ENCODE data around the gene SLC2A3.
A peak's percentile ranks its signal among the peaks of the same experiment; 100 is the strongest.
"Not testable (repeated sequence)": the region's sequence is repeated elsewhere in the genome, so short reads cannot be mapped to it uniquely, and the experiment has no call there.

SLC2A3 gene

GRCh38 chr12:7935590-7936581 lies at the start of gene SLC2A3:
TSS of gene SLC2A3 (minus strand) at chr12:7936187. CDS start at chr12:7936034, 153 bp downstream.
- no peak for FAIRE-seq
- DNase-seq (ENCODE audit: low spot score): peak; percentile 61

GRCh38 chr12:7984900-7985299 lies 48.9 kb upstream of the SLC2A3 start:
- DNase-seq (ENCODE audit: low spot score): no peak
- FAIRE-seq: no peak

GRCh38 chr12:7983460-7983859 lies 47.5 kb upstream of the SLC2A3 start:
- DNase-seq (ENCODE audit: low spot score); FAIRE-seq: not testable (repeated sequence)

GRCh38 chr12:7983019-7983418 lies 47.0 kb upstream of the SLC2A3 start:
- not testable (repeated sequence) for FAIRE-seq; DNase-seq (ENCODE audit: low spot score)

- FAIRE-seq; DNase-seq (ENCODE audit: low spot score): not testable (repeated sequence)
Observed at GRCh38 chr12:7982332-7982735, 46.3 kb upstream of the SLC2A3 start.

GRCh38 chr12:7981446-7981845 lies 45.5 kb upstream of the SLC2A3 start:
- DNase-seq (ENCODE audit: low spot score): no peak
- FAIRE-seq: no peak

- FAIRE-seq; DNase-seq (ENCODE audit: low spot score): not testable (repeated sequence)
Observed at GRCh38 chr12:7977351-7978124, 41.6 kb upstream of the SLC2A3 start.

- DNase-seq (ENCODE audit: low spot score) (no peak), FAIRE-seq (no peak)
Observed at GRCh38 chr12:7973457-7973825, 37.5 kb upstream of the SLC2A3 start.

- no peak for DNase-seq (ENCODE audit: low spot score)
- no peak for FAIRE-seq
Observed at GRCh38 chr12:7972734-7973456, 36.9 kb upstream of the SLC2A3 start.

GRCh38 chr12:7972269-7972668 lies 36.3 kb upstream of the SLC2A3 start:
- not testable (repeated sequence) for DNase-seq (ENCODE audit: low spot score); FAIRE-seq

GRCh38 chr12:7971765-7972164 lies 35.8 kb upstream of the SLC2A3 start:
- DNase-seq (ENCODE audit: low spot score); FAIRE-seq: not testable (repeated sequence)

- FAIRE-seq (no peak), DNase-seq (ENCODE audit: low spot score) (peak; percentile 74)
Observed at GRCh38 chr12:7970475-7971252, 34.7 kb upstream of the SLC2A3 start.

GRCh38 chr12:7966563-7966962 lies 30.6 kb upstream of the SLC2A3 start:
- DNase-seq (ENCODE audit: low spot score): no peak
- FAIRE-seq: no peak

- not testable (repeated sequence) for FAIRE-seq; DNase-seq (ENCODE audit: low spot score)
Observed at GRCh38 chr12:7964669-7965068, 28.7 kb upstream of the SLC2A3 start.

- FAIRE-seq (no peak), DNase-seq (ENCODE audit: low spot score) (no peak)
Observed at GRCh38 chr12:7961395-7962178, 25.6 kb upstream of the SLC2A3 start.

- DNase-seq (ENCODE audit: low spot score): no peak
- no peak for FAIRE-seq
Observed at GRCh38 chr12:7959701-7960121, 23.7 kb upstream of the SLC2A3 start.

GRCh38 chr12:7959278-7959677 lies 23.3 kb upstream of the SLC2A3 start:
- no peak for FAIRE-seq
- no peak for DNase-seq (ENCODE audit: low spot score)

GRCh38 chr12:7954877-7955276 lies 18.9 kb upstream of the SLC2A3 start:
- not testable (repeated sequence) for DNase-seq (ENCODE audit: low spot score); FAIRE-seq

GRCh38 chr12:7954418-7954817 lies 18.4 kb upstream of the SLC2A3 start:
- DNase-seq (ENCODE audit: low spot score); FAIRE-seq: not testable (repeated sequence)

GRCh38 chr12:7953912-7954311 lies 17.9 kb upstream of the SLC2A3 start:
- FAIRE-seq; DNase-seq (ENCODE audit: low spot score): not testable (repeated sequence)
